Measurements from ENCODE around the gene ENDOU. TPM values are rescaled to one million over a fixed set of nuclear protein-coding genes. Genes with fewer than 3 reads are reported as not detected.

Gene ENDOU
- total RNA-seq, 1 donor from 2014 or later: not detected

DNA sequence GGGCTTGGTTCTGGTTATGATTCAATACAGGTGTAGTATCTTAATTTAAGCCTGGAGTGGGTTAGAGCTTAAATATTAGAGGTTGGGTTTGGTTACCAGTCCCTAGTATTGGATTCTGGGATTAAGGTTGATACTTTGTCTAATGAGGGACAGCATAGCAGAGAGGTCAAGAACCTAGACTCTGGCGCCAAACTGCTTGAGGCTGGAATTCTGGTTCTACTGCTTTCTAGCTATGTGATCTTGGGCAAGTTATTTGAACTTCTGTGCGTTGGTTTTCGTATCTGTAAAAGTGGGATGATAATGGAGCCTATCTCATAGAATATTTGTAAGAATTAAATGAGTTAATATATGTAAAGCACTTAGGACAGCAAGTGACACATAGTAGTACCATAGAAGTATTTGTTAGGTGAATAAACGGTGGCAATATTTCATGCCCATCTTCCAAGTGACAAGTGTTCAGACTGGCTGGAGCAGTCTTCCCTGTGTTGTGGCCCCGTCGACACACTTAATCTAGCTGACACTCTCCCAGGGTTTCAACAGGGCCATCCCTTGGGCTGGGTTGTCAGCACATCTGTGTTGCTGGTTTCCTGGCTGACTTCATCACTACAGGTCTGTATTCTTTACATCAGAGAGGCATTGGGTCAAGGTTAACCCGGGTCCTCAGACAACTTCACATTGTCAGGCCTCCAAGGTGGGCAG, 3.0 kb downstream of the ENDOU start:
- peak in 1 of 2 donors; percentile 47 for DNase-seq (ENCODE audit: low spot score in 2 of 2)
- intact Hi-C loops (cut with DNase I): no loop called here
- no peaks in the 10 kb centered on the region for H3K9me3 ChIP-seq
- H3K36me3 ChIP-seq: no peaks in the 10 kb centered on the region
- H3K4me3 ChIP-seq: no peak overlapping the region
- H3K27me3 ChIP-seq: no peaks in the 10 kb centered on the region
- peaks cover 8 to 21% of the 10 kb centered on the region in 2 donors for H3K4me1 ChIP-seq
- no peak overlapping the region for H3K27ac ChIP-seq
- TF ChIP-seq, protein P1, sequence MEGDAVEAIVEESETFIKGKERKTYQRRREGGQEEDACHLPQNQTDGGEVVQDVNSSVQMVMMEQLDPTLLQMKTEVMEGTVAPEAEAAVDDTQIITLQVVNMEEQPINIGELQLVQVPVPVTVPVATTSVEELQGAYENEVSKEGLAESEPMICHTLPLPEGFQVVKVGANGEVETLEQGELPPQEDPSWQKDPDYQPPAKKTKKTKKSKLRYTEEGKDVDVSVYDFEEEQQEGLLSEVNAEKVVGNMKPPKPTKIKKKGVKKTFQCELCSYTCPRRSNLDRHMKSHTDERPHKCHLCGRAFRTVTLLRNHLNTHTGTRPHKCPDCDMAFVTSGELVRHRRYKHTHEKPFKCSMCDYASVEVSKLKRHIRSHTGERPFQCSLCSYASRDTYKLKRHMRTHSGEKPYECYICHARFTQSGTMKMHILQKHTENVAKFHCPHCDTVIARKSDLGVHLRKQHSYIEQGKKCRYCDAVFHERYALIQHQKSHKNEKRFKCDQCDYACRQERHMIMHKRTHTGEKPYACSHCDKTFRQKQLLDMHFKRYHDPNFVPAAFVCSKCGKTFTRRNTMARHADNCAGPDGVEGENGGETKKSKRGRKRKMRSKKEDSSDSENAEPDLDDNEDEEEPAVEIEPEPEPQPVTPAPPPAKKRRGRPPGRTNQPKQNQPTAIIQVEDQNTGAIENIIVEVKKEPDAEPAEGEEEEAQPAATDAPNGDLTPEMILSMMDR (IDR thresholded peaks at IDR 0.05): no peak

DNA sequence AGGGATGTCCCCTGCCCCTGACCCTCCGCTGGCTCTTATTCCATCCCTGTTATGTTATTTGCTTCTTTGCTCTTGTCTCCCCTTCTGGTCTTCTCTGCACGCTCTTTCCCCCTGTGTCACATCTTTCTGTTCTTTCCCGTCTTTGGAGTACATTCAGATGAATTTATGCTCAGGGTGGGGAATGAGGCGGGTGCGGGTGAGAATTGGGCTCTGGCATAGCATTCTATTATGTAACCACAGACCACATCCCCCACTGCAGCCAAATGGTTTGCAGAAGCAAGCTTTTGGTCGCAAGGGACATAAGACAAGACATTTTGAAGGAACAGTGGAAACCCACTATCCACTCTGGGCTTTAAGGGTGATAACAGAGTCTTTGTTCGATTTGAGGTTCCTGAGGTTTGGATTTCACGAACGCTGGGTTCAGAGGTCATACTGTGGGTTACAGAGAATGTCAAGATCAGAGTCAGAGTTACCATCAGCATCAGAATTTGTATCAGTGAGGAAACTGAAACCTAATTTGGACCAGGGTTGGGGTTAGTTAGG, 3.8 kb downstream of the ENDOU start:
- peaks cover 10 to 26% of the 10 kb centered on the region in 2 donors for H3K4me1 ChIP-seq
- no peaks in the 10 kb centered on the region for H3K36me3 ChIP-seq
- H3K27ac ChIP-seq: no peak overlapping the region
- DNase-seq (ENCODE audit: low spot score in 2 of 2): peak in 1 of 2 donors; percentile 53
- TF ChIP-seq, protein P1 (IDR thresholded peaks at IDR 0.05): no peak
- no peak overlapping the region for H3K4me3 ChIP-seq
- no peaks in the 10 kb centered on the region for H3K9me3 ChIP-seq
- H3K27me3 ChIP-seq: no peaks in the 10 kb centered on the region
- intact Hi-C loops (cut with DNase I): no loop called here

DNA sequence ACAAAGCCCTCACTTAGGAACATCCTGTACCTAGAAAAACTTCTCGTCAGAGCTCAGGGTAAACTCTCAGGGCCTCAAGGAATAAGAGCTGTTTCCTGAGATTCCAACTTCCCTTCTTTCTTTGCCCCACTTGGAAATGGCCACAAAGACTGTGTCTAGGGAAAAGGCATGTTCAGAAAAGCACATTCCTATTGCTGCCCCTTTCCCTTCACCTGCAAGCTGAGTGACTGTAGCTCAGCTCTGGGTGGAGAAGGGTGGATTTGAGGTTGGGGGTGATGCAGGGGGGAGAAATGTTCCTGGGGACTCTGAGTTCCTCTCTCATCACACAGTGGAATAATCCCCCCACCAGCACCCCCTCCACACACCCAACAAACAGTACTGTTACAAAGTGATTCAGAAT, 6.8 kb downstream of the ENDOU start:
- intact Hi-C loops (cut with DNase I): loop anchor here (5.0 kb wide), 1 partner anchor 229 kb away; no protein-coding TSS in a partner anchor

DNA sequence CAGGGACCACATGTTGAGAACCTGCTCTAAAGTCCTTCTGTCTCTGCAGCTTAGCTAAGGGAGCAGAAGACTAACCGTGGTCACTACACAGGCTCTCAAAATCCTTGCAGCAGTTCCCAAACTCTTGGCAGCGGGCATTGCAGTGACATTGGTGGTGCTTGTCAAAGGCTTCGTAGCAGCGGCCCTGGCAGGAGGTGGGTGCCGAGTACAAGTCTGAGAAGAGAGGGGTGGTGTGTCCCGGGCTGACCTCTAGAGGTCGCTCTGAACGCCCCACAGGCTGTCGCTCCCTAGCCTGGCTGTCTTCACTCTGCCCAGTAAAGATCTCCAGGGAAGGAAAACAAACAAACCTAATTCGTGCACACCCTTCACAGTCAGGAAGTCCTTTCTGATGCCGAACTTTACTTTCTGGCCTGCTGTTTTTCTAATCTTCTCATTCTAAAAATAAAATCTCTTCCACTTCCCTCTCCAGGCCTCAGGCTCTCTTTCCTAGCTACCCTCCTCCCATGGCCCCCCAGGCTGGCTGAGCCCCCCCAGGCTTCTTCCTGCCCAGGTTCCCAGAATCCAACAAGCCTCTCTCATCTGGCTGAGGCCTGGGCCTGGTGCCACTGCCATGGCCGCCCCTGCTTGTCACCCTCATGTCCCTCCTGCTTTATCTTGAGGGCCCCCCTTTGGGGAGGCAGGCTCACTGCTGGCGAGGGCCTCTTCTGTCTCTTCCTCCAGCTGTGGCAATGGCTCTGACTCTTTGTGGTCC, 7.7 kb downstream of the ENDOU start:
- intact Hi-C loops (cut with DNase I): loop anchor here (1.0 to 5.0 kb wide), 2 partner anchors 20 to 230 kb away; no protein-coding TSS in a partner anchor
- Histone ChIP-seq H3K4me1 (peaks cover 19 to 29% of the 10 kb centered on the region in 2 donors), H3K4me3 (peak overlapping the region in 1 of 2 donors; percentile 20)

More for the DNA sequence above, 6.8 kb downstream of the ENDOU start:
- Histone ChIP-seq H3K27me3 (no peaks in the 10 kb centered on the region), H3K36me3 (no peaks in the 10 kb centered on the region), H3K4me3 (no peak overlapping the region), H3K4me1 (peaks cover 19 to 35% of the 10 kb centered on the region in 2 donors), H3K9me3 (no peaks in the 10 kb centered on the region), H3K27ac (peak overlapping the region; percentile 88 to 94)
- DNase-seq (ENCODE audit: low spot score in 2 of 2): no peak
- TF ChIP-seq, protein P1 (IDR thresholded peaks at IDR 0.05): no peak

DNA sequence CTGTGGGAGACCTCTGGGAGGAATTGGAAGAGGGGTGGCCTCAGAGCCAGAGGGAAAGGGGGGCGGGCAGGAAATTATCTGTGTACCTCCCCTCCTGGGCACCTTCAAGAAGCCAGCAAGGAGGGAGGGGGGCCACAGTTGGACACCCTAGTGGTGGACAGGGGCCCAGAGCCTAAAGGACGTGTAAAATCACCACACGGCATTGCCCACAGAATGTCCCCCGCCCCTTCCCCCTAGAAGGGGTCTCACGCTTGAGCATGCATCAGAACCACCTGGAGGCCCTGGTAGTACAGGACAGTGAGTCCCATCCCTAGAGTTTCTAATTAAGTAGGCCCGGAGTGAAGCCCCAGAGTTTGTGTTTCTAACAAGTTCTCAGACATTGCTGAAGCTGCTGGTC, 8.2 kb downstream of the ENDOU start:
- Histone ChIP-seq H3K4me1 (peaks cover 19 to 26% of the 10 kb centered on the region in 2 donors), H3K36me3 (no peaks in the 10 kb centered on the region), H3K9me3 (no peaks in the 10 kb centered on the region), H3K4me3 (no peak overlapping the region), H3K27ac (peak overlapping the region; percentile 88 to 94), H3K27me3 (no peaks in the 10 kb centered on the region)
- DNase-seq (ENCODE audit: low spot score in 2 of 2): no peak
- intact Hi-C loops (cut with DNase I): loop anchor here (1.0 to 5.0 kb wide), 2 partner anchors 20 to 230 kb away; no protein-coding TSS in a partner anchor
- TF ChIP-seq, protein P1 (IDR thresholded peaks at IDR 0.05): no peak

More for the DNA sequence above, 7.7 kb downstream of the ENDOU start:
- Histone ChIP-seq H3K36me3 (no peaks in the 10 kb centered on the region), H3K27me3 (no peaks in the 10 kb centered on the region), H3K27ac (peak overlapping the region; percentile 88 to 94), H3K9me3 (no peaks in the 10 kb centered on the region)
- DNase-seq (ENCODE audit: low spot score in 2 of 2): peak; percentile 64 to 94
- TF ChIP-seq, protein P1 (IDR thresholded peaks at IDR 0.05): peak; percentile 67 to 89 (median 83)
